H9 (cell line): ENCODE measurements around the gene RNF214. TPM values are rescaled to one million over a fixed set of nuclear protein-coding genes. Genes with fewer than 3 reads are reported as not detected.

Experiments
- DNase-seq: peaks from one replicate; pipeline ENCODE4 v3.0.0-alpha.2; 2017
- H2AFZ ChIP-seq: one replicate; pipeline ENCODE4 v1.6.1; 2013; ENCODE audit warnings: mild to moderate bottlenecking, low read length, control low read depth, moderate library complexity
- H2AK5ac ChIP-seq: 2 replicates; pipeline ENCODE4 v1.6.1; 2013; ENCODE audit warnings: low read length, control low read depth, mixed read lengths; ENCODE audit not compliant: insufficient read length
- H2BK120ac ChIP-seq: one replicate; pipeline ENCODE4 v1.6.1; 2013; ENCODE audit warnings: low read depth, mild to moderate bottlenecking, low read length, control low read depth, inconsistent platforms; ENCODE audit not compliant: poor library complexity, severe bottlenecking
- H2BK12ac ChIP-seq: 2 replicates; pipeline ENCODE4 v1.6.1; 2013; ENCODE audit warnings: low read length, control low read depth, mixed read lengths, low read depth; ENCODE audit not compliant: insufficient read length
- H2BK15ac ChIP-seq: 2 replicates; pipeline ENCODE4 v1.6.1; 2013; ENCODE audit warnings: low read depth, low read length, control low read depth
- H2BK20ac ChIP-seq: one replicate; pipeline ENCODE4 v1.6.1; 2013; ENCODE audit warnings: low read depth, mild to moderate bottlenecking, low read length, control low read depth, inconsistent platforms; ENCODE audit not compliant: poor library complexity, severe bottlenecking
- H2BK5ac ChIP-seq: 2 replicates; pipeline ENCODE4 v1.6.1; 2013; ENCODE audit warnings: low read length, control low read depth, mixed read lengths; ENCODE audit not compliant: insufficient read length
- H3K14ac ChIP-seq: 2 replicates; pipeline ENCODE4 v1.6.1; 2013; ENCODE audit warnings: low read length, control low read depth; ENCODE audit not compliant: insufficient read depth
- H3K18ac ChIP-seq: 2 replicates; pipeline ENCODE4 v1.6.1; 2013; ENCODE audit warnings: low read depth, mild to moderate bottlenecking, mixed read lengths, low read length, control low read depth; ENCODE audit not compliant: insufficient read length
- H3K23ac ChIP-seq: 2 replicates; pipeline ENCODE4 v1.6.1; 2013; ENCODE audit warnings: low read length, control low read depth, mixed read lengths, low read depth; ENCODE audit not compliant: insufficient read length
- H3K23me2 ChIP-seq: 2 replicates; pipeline ENCODE4 v1.6.1; 2013; ENCODE audit warnings: low read depth, mild to moderate bottlenecking, mixed read lengths, low read length, control low read depth; ENCODE audit not compliant: insufficient read length, poor library complexity, severe bottlenecking
- H3K27ac ChIP-seq: 2 replicates; pipeline ENCODE4 v1.5.1; 2013; ENCODE audit warnings: low read length, control low read depth, mixed read lengths, low read depth; ENCODE audit not compliant: insufficient read length
- H3K27me3 ChIP-seq: 2 replicates; pipeline ENCODE4 v1.6.1; 2013; ENCODE audit warnings: low read length, control low read depth, inconsistent platforms; ENCODE audit not compliant: insufficient read depth
- H3K4ac ChIP-seq: 2 replicates; pipeline ENCODE4 v1.6.1; 2013; ENCODE audit warnings: low read depth, mild to moderate bottlenecking, control low read depth, inconsistent platforms, low read length, moderate library complexity
- H3K4me1 ChIP-seq: 2 replicates; pipeline ENCODE4 v1.6.1; 2013; ENCODE audit warnings: low read length, control low read depth, inconsistent platforms; ENCODE audit not compliant: insufficient read depth
- H3K4me2 ChIP-seq: 2 replicates; pipeline ENCODE4 v1.6.1; 2013; ENCODE audit warnings: low read length, control low read depth, mixed read lengths; ENCODE audit not compliant: insufficient read length, insufficient read depth
- H3K56ac ChIP-seq: 2 replicates; pipeline ENCODE4 v1.6.1; 2013; ENCODE audit warnings: low read depth, mild to moderate bottlenecking, mixed read lengths, low read length, control low read depth; ENCODE audit not compliant: insufficient read length
- H3K79me1 ChIP-seq: 2 replicates; pipeline ENCODE4 v1.6.1; 2013; ENCODE audit warnings: low read depth, mild to moderate bottlenecking, moderate library complexity, low read length, control low read depth, inconsistent platforms; ENCODE audit not compliant: insufficient read depth, poor library complexity, severe bottlenecking
- H3K79me2 ChIP-seq: 2 replicates; pipeline ENCODE4 v1.6.1; 2013; ENCODE audit warnings: low read length, control low read depth, inconsistent platforms; ENCODE audit not compliant: insufficient read depth
- H3K9ac ChIP-seq: 2 replicates; pipeline ENCODE4 v1.6.1; 2013; ENCODE audit warnings: low read length, control low read depth, mixed read lengths; ENCODE audit not compliant: insufficient read length; ENCODE audit errors: extremely low read depth
- H3K9me3 ChIP-seq: one replicate; pipeline ENCODE4 v1.6.1; 2013; ENCODE audit warnings: low read depth, low read length, inconsistent platforms; ENCODE audit not compliant: control insufficient read depth
- H3T11ph ChIP-seq: one replicate; pipeline ENCODE4 v1.6.1; 2013; ENCODE audit warnings: mild to moderate bottlenecking, low read length, control low read depth, inconsistent platforms
- H4K20me1 ChIP-seq: one replicate; pipeline ENCODE4 v1.6.1; 2013; ENCODE audit not compliant: control insufficient read depth, insufficient read length, insufficient read depth
- H4K5ac ChIP-seq: 2 replicates; pipeline ENCODE4 v1.6.1; 2013; ENCODE audit warnings: low read depth, mild to moderate bottlenecking, mixed read lengths, low read length, control low read depth; ENCODE audit not compliant: insufficient read length
- H4K8ac ChIP-seq: replicated peaks from 2 replicates; pipeline ENCODE4 v1.6.1; 2013; ENCODE audit warnings: low read length, control low read depth, mixed read lengths, low read depth; ENCODE audit not compliant: insufficient read length
- H4K91ac ChIP-seq: 2 replicates; pipeline ENCODE4 v1.6.1; 2013; ENCODE audit warnings: low read depth, mild to moderate bottlenecking, moderate library complexity, mixed read lengths, low read length, control low read depth; ENCODE audit not compliant: insufficient read length
- H3K27ac Mint-ChIP-seq, 3 experiments: 2 replicates in 2 of 3; 3 replicates in 1 of 3; pipeline ENCODE4 v1.8.0; 2020 to 2021; ENCODE audit warnings: mixed read lengths in 3 of 3, mild to moderate bottlenecking in 1 of 3, moderate library complexity in 1 of 3
- H3K27me3 Mint-ChIP-seq: 2 replicates; pipeline ENCODE4 v1.8.0; 2021; ENCODE audit warnings: low read depth, mild to moderate bottlenecking, moderate library complexity, mixed read lengths
- H3K36me3 Mint-ChIP-seq, 3 experiments: 2 replicates in 2 of 3; 3 replicates in 1 of 3; pipeline ENCODE4 v1.8.0; 2020 to 2021; ENCODE audit warnings: low read depth in 3 of 3, mixed read lengths in 3 of 3; ENCODE audit not compliant: insufficient read depth in 1 of 3
- H3K4me1 Mint-ChIP-seq, 2 experiments: 2 replicates each; pipeline ENCODE4 v1.8.0; 2020; ENCODE audit warnings: mixed read lengths in 2 of 2
- H3K4me3 Mint-ChIP-seq, 2 experiments: 2 replicates in 1 of 2; 3 replicates in 1 of 2; pipeline ENCODE4 v1.8.0; 2020 to 2021; ENCODE audit warnings: mild to moderate bottlenecking in 2 of 2, mixed read lengths in 2 of 2, moderate library complexity in 1 of 2
- H3K9me3 Mint-ChIP-seq, 2 experiments: 2 replicates in 1 of 2; 3 replicates in 1 of 2; pipeline ENCODE4 v1.8.0; 2020; ENCODE audit warnings: mild to moderate bottlenecking in 2 of 2, mixed read lengths in 2 of 2, moderate library complexity in 1 of 2
- WGBS: extraction: QIAGEN DNeasy Blood & Tissue Kit; methylation state at CpG from one replicate; pipeline ENCODE4 v1.1.7; 2013; ENCODE audit warnings: missing lambda C conversion rate, low lambda C conversion rate, mixed read lengths; ENCODE audit not compliant: insufficient read length; ENCODE audit errors: extremely low coverage; 5-methylcytosine and 5-hydroxymethylcytosine counted together
- total RNA-seq: library from RNA; stranded (reverse); gene quantifications from 2 replicates; pipeline ENCODE4 v1.2.1, GENCODE V29; 2021
- TF ChIP-seq, protein P1 (sequence below): fragments of 200-600 bp; sonication (generic); conservative IDR thresholded peaks from 3 replicates; pipeline ENCODE4 v1.8.0; 2021; ENCODE audit warnings: antibody characterized with exemption, mild to moderate bottlenecking

Gene RNF214
- total RNA-seq, 1 experiment from 2014 or later: 26.0 TPM

DNA sequence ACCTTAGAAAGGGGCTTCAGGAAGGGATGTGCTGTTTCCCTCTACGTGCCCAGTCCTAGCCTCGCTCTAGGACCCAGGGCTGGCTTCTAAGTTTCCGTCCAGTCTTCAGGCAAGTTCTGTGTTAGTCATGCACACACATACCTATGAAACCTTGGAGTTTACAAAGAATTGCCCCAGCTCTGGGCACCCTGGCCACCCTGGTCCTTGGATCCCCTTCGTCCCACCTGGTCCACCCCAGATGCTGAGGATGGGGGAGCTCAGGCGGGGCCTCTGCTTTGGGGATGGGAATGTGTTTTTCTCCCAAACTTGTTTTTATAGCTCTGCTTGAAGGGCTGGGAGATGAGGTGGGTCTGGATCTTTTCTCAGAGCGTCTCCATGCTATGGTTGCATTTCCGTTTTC lies 35.5 kb upstream of the RNF214 start:
- H3K27ac Mint-ChIP-seq: peak overlapping the region; percentile 47 to 95 (median 79); a peak in 2 of 7 replicates
- H3K36me3 Mint-ChIP-seq: peaks cover 3 to 22% (median 11%) of the 10 kb centered on the region in 3 experiments; a peak in 5 of 7 replicates
- no CpG with 5 or more reads among the region's 7 CpGs for WGBS

More for the DNA sequence above, 35.5 kb upstream of the RNF214 start:
- H2AFZ ChIP-seq: no peak overlapping the region
- H3K27me3 Mint-ChIP-seq: no peaks in the 10 kb centered on the region
- no peak for DNase-seq
- no peaks in the 10 kb centered on the region for H3K4me1 ChIP-seq
- no peaks in the 10 kb centered on the region; the same call in 1 of the 2 replicates for H3K79me2 ChIP-seq
- H3K9me3 ChIP-seq: no peaks in the 10 kb centered on the region
- no peak overlapping the region for H2BK15ac ChIP-seq
- no peak overlapping the region for H2BK20ac ChIP-seq
- no peak overlapping the region for H3K9ac ChIP-seq
- H3K18ac ChIP-seq: no peak overlapping the region
- no peak overlapping the region for H3K4ac ChIP-seq
- H2BK12ac ChIP-seq: no peak overlapping the region
- H3K23ac ChIP-seq: no peak overlapping the region
- no peak overlapping the region for H3T11ph ChIP-seq
- H3K27ac ChIP-seq: no peak overlapping the region
- no peak overlapping the region for H4K91ac ChIP-seq
- peaks cover 8% of the 10 kb centered on the region for H3K23me2 ChIP-seq
- no peak overlapping the region for H3K14ac ChIP-seq
- TF ChIP-seq, protein P1, sequence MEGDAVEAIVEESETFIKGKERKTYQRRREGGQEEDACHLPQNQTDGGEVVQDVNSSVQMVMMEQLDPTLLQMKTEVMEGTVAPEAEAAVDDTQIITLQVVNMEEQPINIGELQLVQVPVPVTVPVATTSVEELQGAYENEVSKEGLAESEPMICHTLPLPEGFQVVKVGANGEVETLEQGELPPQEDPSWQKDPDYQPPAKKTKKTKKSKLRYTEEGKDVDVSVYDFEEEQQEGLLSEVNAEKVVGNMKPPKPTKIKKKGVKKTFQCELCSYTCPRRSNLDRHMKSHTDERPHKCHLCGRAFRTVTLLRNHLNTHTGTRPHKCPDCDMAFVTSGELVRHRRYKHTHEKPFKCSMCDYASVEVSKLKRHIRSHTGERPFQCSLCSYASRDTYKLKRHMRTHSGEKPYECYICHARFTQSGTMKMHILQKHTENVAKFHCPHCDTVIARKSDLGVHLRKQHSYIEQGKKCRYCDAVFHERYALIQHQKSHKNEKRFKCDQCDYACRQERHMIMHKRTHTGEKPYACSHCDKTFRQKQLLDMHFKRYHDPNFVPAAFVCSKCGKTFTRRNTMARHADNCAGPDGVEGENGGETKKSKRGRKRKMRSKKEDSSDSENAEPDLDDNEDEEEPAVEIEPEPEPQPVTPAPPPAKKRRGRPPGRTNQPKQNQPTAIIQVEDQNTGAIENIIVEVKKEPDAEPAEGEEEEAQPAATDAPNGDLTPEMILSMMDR: no peak
- no peak overlapping the region for H3K56ac ChIP-seq
- no peak overlapping the region for H4K5ac ChIP-seq
- H4K8ac ChIP-seq: no peak overlapping the region
- H2BK120ac ChIP-seq: no peak overlapping the region
- H2AK5ac ChIP-seq: no peak overlapping the region
- H4K20me1 ChIP-seq: no peaks in the 10 kb centered on the region
- H2BK5ac ChIP-seq: no peak overlapping the region
- H3K9me3 Mint-ChIP-seq: peaks cover 0 to 3% of the 10 kb centered on the region in 2 experiments; a peak in 1 of 5 replicates
- peaks cover 34 to 35% of the 10 kb centered on the region in 2 experiments for H3K4me1 Mint-ChIP-seq
- H3K27me3 ChIP-seq: no peaks in the 10 kb centered on the region
- H3K79me1 ChIP-seq: no peaks in the 10 kb centered on the region
- H3K4me3 Mint-ChIP-seq: no peak overlapping the region
- no peak overlapping the region for H3K4me2 ChIP-seq
